Rectal smooth muscle tissue (tissue), 1 donor: ENCODE measurements around the gene NUS1.
A peak's percentile ranks its signal among the peaks of the same experiment; 100 is the strongest.
"Not testable (repeated sequence)": the region's sequence is repeated elsewhere in the genome, so short reads cannot be mapped to it uniquely, and the experiment has no call there.

ENCODE experiments used
- H3K27ac ChIP-seq: one replicate; pipeline ENCODE4 v1.7.0; 2013; ENCODE audit warnings: low read depth, low read length, inconsistent platforms
- H3K27me3 ChIP-seq: one replicate; pipeline ENCODE4 v1.7.0; 2013; ENCODE audit warnings: low read length; ENCODE audit not compliant: control insufficient read depth, insufficient read depth
- H3K36me3 ChIP-seq: one replicate; pipeline ENCODE4 v1.7.0; 2013; ENCODE audit warnings: low read length; ENCODE audit not compliant: control insufficient read depth, insufficient read depth
- H3K4me1 ChIP-seq: one replicate; pipeline ENCODE4 v1.7.0; 2013; ENCODE audit warnings: low read length; ENCODE audit not compliant: control insufficient read depth, insufficient read depth
- H3K4me3 ChIP-seq: one replicate; pipeline ENCODE4 v1.7.0; 2013; ENCODE audit warnings: low read length
- H3K9ac ChIP-seq: one replicate; pipeline ENCODE4 v1.7.0; 2013; ENCODE audit warnings: low read length

The NUS1 gene

GRCh38 chr6:117676577-117677218 is 1.4 kb downstream of the NUS1 start:
- Histone ChIP-seq H3K4me1 (peaks cover 10% of the 10 kb centered on the region), H3K36me3 (no peaks in the 10 kb centered on the region), H3K4me3 (peak overlapping the region; percentile 82), H3K27me3 (no peaks in the 10 kb centered on the region), H3K27ac (no peak overlapping the region), H3K9ac (no peak overlapping the region)

GRCh38 chr6:117677553-117678141 is 2.4 kb downstream of the NUS1 start:
- Histone ChIP-seq H3K27me3 (no peaks in the 10 kb centered on the region), H3K36me3 (no peaks in the 10 kb centered on the region), H3K4me3 (no peak overlapping the region), H3K27ac (no peak overlapping the region), H3K4me1 (peaks cover 10% of the 10 kb centered on the region), H3K9ac (no peak overlapping the region)

GRCh38 chr6:117681162-117681741 is 6.0 kb downstream of the NUS1 start:
- Histone ChIP-seq H3K9ac (no peak overlapping the region), H3K36me3 (no peaks in the 10 kb centered on the region), H3K27ac (no peak overlapping the region), H3K4me1 (peaks cover 5% of the 10 kb centered on the region), H3K27me3 (no peaks in the 10 kb centered on the region), H3K4me3 (no peak overlapping the region)

- Histone ChIP-seq H3K36me3 (no peaks in the 10 kb centered on the region), H3K9ac (no peak overlapping the region), H3K4me1 (no peaks in the 10 kb centered on the region), H3K27me3 (no peaks in the 10 kb centered on the region), H3K27ac (no peak overlapping the region), H3K4me3 (no peak overlapping the region)
Measured at GRCh38 chr6:117684749-117685148, 9.5 kb downstream of the NUS1 start.

- no peak overlapping the region for H3K4me3 ChIP-seq
- H3K27me3 ChIP-seq = no peaks in the 10 kb centered on the region
- H3K27ac ChIP-seq = no peak overlapping the region
- no peaks in the 10 kb centered on the region for H3K4me1 ChIP-seq
- no peaks in the 10 kb centered on the region for H3K36me3 ChIP-seq
- no peak overlapping the region for H3K9ac ChIP-seq
Measured at GRCh38 chr6:117685359-117685758, 10.1 kb downstream of the NUS1 start.

GRCh38 chr6:117687021-117687648 is 11.9 kb downstream of the NUS1 start:
- Histone ChIP-seq H3K9ac (no peak overlapping the region), H3K4me3 (no peak overlapping the region), H3K27ac (no peak overlapping the region), H3K27me3 (no peaks in the 10 kb centered on the region), H3K4me1 (no peaks in the 10 kb centered on the region), H3K36me3 (no peaks in the 10 kb centered on the region)

GRCh38 chr6:117689584-117689983 is 14.3 kb downstream of the NUS1 start:
- not testable (repeated sequence) for H3K27me3 ChIP-seq, H3K36me3 ChIP-seq, H3K9ac ChIP-seq, H3K27ac ChIP-seq, H3K4me3 ChIP-seq, H3K4me1 ChIP-seq

GRCh38 chr6:117706504-117706903 is 31.2 kb downstream of the NUS1 start:
- Histone ChIP-seq H3K27ac (no peak overlapping the region), H3K9ac (no peak overlapping the region), H3K4me3 (no peak overlapping the region), H3K27me3 (no peaks in the 10 kb centered on the region), H3K4me1 (no peaks in the 10 kb centered on the region), H3K36me3 (no peaks in the 10 kb centered on the region)

- H3K27me3 ChIP-seq, H3K9ac ChIP-seq, H3K4me1 ChIP-seq, H3K27ac ChIP-seq, H3K4me3 ChIP-seq, H3K36me3 ChIP-seq: not testable (repeated sequence)
Measured at GRCh38 chr6:117706936-117707509, 31.8 kb downstream of the NUS1 start.

GRCh38 chr6:117711369-117711768 is 36.1 kb downstream of the NUS1 start:
- Histone ChIP-seq H3K4me3 (no peak overlapping the region), H3K27me3 (no peaks in the 10 kb centered on the region), H3K27ac (no peak overlapping the region), H3K4me1 (no peaks in the 10 kb centered on the region), H3K9ac (no peak overlapping the region), H3K36me3 (no peaks in the 10 kb centered on the region)

GRCh38 chr6:117718895-117719294 is 43.6 kb downstream of the NUS1 start:
- Histone ChIP-seq H3K27me3 (no peaks in the 10 kb centered on the region), H3K4me3 (no peak overlapping the region), H3K4me1 (no peaks in the 10 kb centered on the region), H3K27ac (no peak overlapping the region), H3K36me3 (no peaks in the 10 kb centered on the region), H3K9ac (no peak overlapping the region)

- H3K27ac ChIP-seq, H3K36me3 ChIP-seq, H3K4me1 ChIP-seq, H3K9ac ChIP-seq, H3K4me3 ChIP-seq, H3K27me3 ChIP-seq: not testable (repeated sequence)
Measured at GRCh38 chr6:117721520-117721919, 46.3 kb downstream of the NUS1 start.
